DMS114 treated with DMSO at 0.1 percent for 48 hours (cell line): Measurements from ENCODE around the gene CTSF.
"Not testable (repeated sequence)": the region's sequence is repeated elsewhere in the genome, so short reads cannot be mapped to it uniquely, and the experiment has no call there.

Experiments
- DNase-seq: peaks from one replicate; lab custom pipeline; 2025; ENCODE audit not compliant: unreplicated experiment; lab: John Stamatoyannopoulos, UW

CTSF gene

GRCh38 chr11:66559866-66560676 lies 8.3 kb downstream of the CTSF start:
- no peak for DNase-seq

- DNase-seq = no peak
Observed at GRCh38 chr11:66559142-66559865, 9.1 kb downstream of the CTSF start.

GRCh38 chr11:66557733-66558326 lies 10.6 kb downstream of the CTSF start:
- DNase-seq = no peak

GRCh38 chr11:66556086-66556485 lies 12.3 kb downstream of the CTSF start:
- no peak for DNase-seq

GRCh38 chr11:66555416-66555815 lies 13.0 kb downstream of the CTSF start:
- no peak for DNase-seq

- no peak for DNase-seq
Observed at GRCh38 chr11:66554602-66555001, 13.8 kb downstream of the CTSF start.

- DNase-seq = no peak
Observed at GRCh38 chr11:66550887-66551286, 17.5 kb downstream of the CTSF start.

- DNase-seq = no peak
Observed at GRCh38 chr11:66549696-66550095, 18.7 kb downstream of the CTSF start.

GRCh38 chr11:66548774-66549630 lies 19.4 kb downstream of the CTSF start:
- DNase-seq = no peak

- no peak for DNase-seq
Observed at GRCh38 chr11:66548041-66548440, 20.4 kb downstream of the CTSF start.

GRCh38 chr11:66547662-66548009 lies 20.8 kb downstream of the CTSF start:
- DNase-seq = no peak

- DNase-seq = no peak
Observed at GRCh38 chr11:66546966-66547661, 21.3 kb downstream of the CTSF start.

- DNase-seq = peak; percentile 17
Observed at GRCh38 chr11:66546368-66546965, 21.9 kb downstream of the CTSF start, which contains the start of gene ACTN3. ACTN3 (plus strand) TSS chr11:66546903; CDS start chr11:66546938, 35 bp downstream.

GRCh38 chr11:66545701-66546367 lies 22.6 kb downstream of the CTSF start, which contains the start of gene ZDHHC24:
ZDHHC24 (minus strand) TSS chr11:66546048; CDS start chr11:66546003, 45 bp downstream.
- DNase-seq = peak; percentile 94

GRCh38 chr11:66544952-66545351 lies 23.5 kb downstream of the CTSF start:
- DNase-seq = not testable (repeated sequence)

- peak; percentile 71 for DNase-seq
Observed at GRCh38 chr11:66543263-66544107, 24.9 kb downstream of the CTSF start.

GRCh38 chr11:66542362-66542761 lies 26.0 kb downstream of the CTSF start:
- no peak for DNase-seq

- DNase-seq = no peak
Observed at GRCh38 chr11:66541892-66542291, 26.5 kb downstream of the CTSF start.
